GM18508 (cell line): ENCODE data around the gene TEX12.
"Not testable (repeated sequence)": the region's sequence is repeated elsewhere in the genome, so short reads cannot be mapped to it uniquely, and the experiment has no call there.

Source experiments
- ATAC-seq: cut with Tn5 transposase; IDR thresholded peaks from one replicate; pipeline ENCODE4 v1.9.1; 2021; ENCODE audit warnings: moderate number of reproducible peaks; ENCODE audit not compliant: insufficient read depth, unreplicated experiment

Gene TEX12

GRCh38 chr11:112167145-112167544 is at the start of gene TEX12:
TSS of gene TEX12 (plus strand) at chr11:112167372. CDS start at chr11:112169269, 1,897 bp downstream.
- no peak for ATAC-seq

GRCh38 chr11:112118176-112118575 is 49.0 kb upstream of the TEX12 start:
- ATAC-seq = no peak

- no peak for ATAC-seq
These were observed 45.1 kb upstream of the TEX12 start for GRCh38 chr11:112121981-112122615.

- ATAC-seq = no peak
These were observed 44.0 kb upstream of the TEX12 start for GRCh38 chr11:112123129-112123528.

GRCh38 chr11:112127056-112127455 is 40.1 kb upstream of the TEX12 start:
- no peak for ATAC-seq

GRCh38 chr11:112128483-112129121 is 38.6 kb upstream of the TEX12 start:
- ATAC-seq = no peak

- no peak for ATAC-seq
These were observed 37.5 kb upstream of the TEX12 start for GRCh38 chr11:112129656-112130055.

- no peak for ATAC-seq
These were observed 34.4 kb upstream of the TEX12 start for GRCh38 chr11:112132737-112133136.

- ATAC-seq = no peak
These were observed 32.7 kb upstream of the TEX12 start for GRCh38 chr11:112134473-112134872.

- no peak for ATAC-seq
These were observed 23.6 kb upstream of the TEX12 start for GRCh38 chr11:112143597-112143996.

- no peak for ATAC-seq
These were observed 16.7 kb upstream of the TEX12 start for GRCh38 chr11:112150517-112150916.

- ATAC-seq = no peak
These were observed 10.8 kb upstream of the TEX12 start for GRCh38 chr11:112156153-112156955.

- ATAC-seq = no peak
These were observed 10.0 kb upstream of the TEX12 start for GRCh38 chr11:112156956-112157766.

GRCh38 chr11:112159098-112160065 is 7.8 kb upstream of the TEX12 start:
- ATAC-seq = no peak

- ATAC-seq = no peak
These were observed 6.9 kb upstream of the TEX12 start for GRCh38 chr11:112160091-112160848.

GRCh38 chr11:112161012-112161411 is 6.2 kb upstream of the TEX12 start:
- no peak for ATAC-seq

- not testable (repeated sequence) for ATAC-seq
These were observed 5.0 kb upstream of the TEX12 start for GRCh38 chr11:112162200-112162599.

- ATAC-seq = no peak
These were observed 4.2 kb upstream of the TEX12 start for GRCh38 chr11:112162761-112163546.
